Left renal cortex interstitium (tissue), 4 donors: ENCODE data around the gene FOXJ1. TPM values are rescaled to one million over a fixed set of nuclear protein-coding genes. Genes with fewer than 3 reads are reported as not detected.

Experiments used
- DNase-seq, 4 donors: peaks; one replicate each; pipeline ENCODE4 v3.0.0-alpha.2; 2013; ENCODE audit warnings: low read depth in 4 of 4, low spot score in 2 of 4, missing footprints in 1 of 4
- polyA plus RNA-seq, 4 donors: library from polyadenylated mRNA; unstranded; fragments of 120-200 nt; gene quantifications; one replicate each; pipeline ENCODE4 v1.2.1, GENCODE V29; 2013; ENCODE audit not compliant: insufficient read length in 4 of 4

The FOXJ1 gene
- polyA plus RNA-seq, 4 donors: 16.4 to 30.7 (median 25.9) TPM

- DNase-seq: no peak
Measured at GRCh38 chr17:76130473-76130872, 10.6 kb downstream of the FOXJ1 start.

GRCh38 chr17:76125922-76126321, 15.1 kb downstream of the FOXJ1 start:
- DNase-seq: no peak

GRCh38 chr17:76125391-76125675, 15.7 kb downstream of the FOXJ1 start:
- DNase-seq: no peak

- no peak for DNase-seq
Measured at GRCh38 chr17:76124582-76125390, 16.3 kb downstream of the FOXJ1 start.

- DNase-seq: no peak
Measured at GRCh38 chr17:76123749-76124581, 17.1 kb downstream of the FOXJ1 start.

- no peak for DNase-seq
Measured at GRCh38 chr17:76123191-76123499, 17.9 kb downstream of the FOXJ1 start.

GRCh38 chr17:76122431-76123190, 18.4 kb downstream of the FOXJ1 start:
- no peak for DNase-seq

GRCh38 chr17:76121932-76122430, 19.1 kb downstream of the FOXJ1 start:
- no peak for DNase-seq

GRCh38 chr17:76120658-76121008, 20.4 kb downstream of the FOXJ1 start:
- no peak for DNase-seq

GRCh38 chr17:76119409-76120371, 21.4 kb downstream of the FOXJ1 start:
- no peak for DNase-seq

GRCh38 chr17:76115138-76115754, 25.8 kb downstream of the FOXJ1 start:
- no peak for DNase-seq

GRCh38 chr17:76111956-76112355, 29.1 kb downstream of the FOXJ1 start:
- no peak for DNase-seq

- no peak for DNase-seq
Measured at GRCh38 chr17:76107509-76107908, 33.5 kb downstream of the FOXJ1 start.

- DNase-seq: no peak
Measured at GRCh38 chr17:76106703-76107102, 34.3 kb downstream of the FOXJ1 start.

GRCh38 chr17:76104896-76105231, 36.2 kb downstream of the FOXJ1 start:
- DNase-seq: no peak

- DNase-seq: no peak
Measured at GRCh38 chr17:76104140-76104895, 36.7 kb downstream of the FOXJ1 start.

- DNase-seq: peak; percentile 84 to 94 (median 91)
Measured at GRCh38 chr17:76103274-76104139, 37.5 kb downstream of the FOXJ1 start, which contains the start of gene EXOC7. EXOC7 (minus strand) TSS chr17:76103787; CDS start chr17:76103692, 95 bp downstream.

- DNase-seq: no peak
Measured at GRCh38 chr17:76102944-76103273, 38.1 kb downstream of the FOXJ1 start.
